Measurements from ENCODE around the gene CAV2. TPM values are rescaled to one million over a fixed set of nuclear protein-coding genes. Genes with fewer than 3 reads are reported as not detected.

The CAV2 gene
- total and polyA plus RNA-seq, 2 of the 13 experiments (the other 11 are each of a cell fraction or from before 2014, with no cell fraction given), result 0.09 to 0.18 TPM

GRCh38 chr7:116511552-116512519, 12.3 kb downstream of the CAV2 start (continued):
- TF ChIP-seq PRDM10 (CRISPR knock-in tag; IDR thresholded peaks at IDR 0.05; ENCODE audit: low read depth), result no peak
- 0 out of 2 replicates have a peak, but pooled peaks have one; percentile 22 for TF ChIP-seq TFDP2 (CRISPR knock-in tag; IDR thresholded peaks at IDR 0.05)
- TF ChIP-seq ZNF850 (CRISPR knock-in tag; conservative IDR thresholded peaks at IDR 0.05), result no peak
- no peak for TF ChIP-seq ZNF225 (CRISPR knock-in tag; IDR thresholded peaks at IDR 0.05)
- peak; percentile 15 for TF ChIP-seq ASH2L (IDR thresholded peaks at IDR 0.05; ENCODE audit: insufficient read length, low read depth, low read length)
- TF ChIP-seq DBP (CRISPR knock-in tag; IDR thresholded peaks at IDR 0.05; ENCODE audit: not compliant biosample characterization), result no peak
- TF ChIP-seq POLR2A (IDR thresholded peaks at IDR 0.05; ENCODE audit: insufficient read depth in 1 of 2, low read depth in 2 of 2, low read length in 2 of 2), result no peak
- TF ChIP-seq FOXO1 (CRISPR knock-in tag; IDR thresholded peaks at IDR 0.05), result no peak
- peak; percentile 33; the same call in 1 of the 2 replicates for TF ChIP-seq TGIF2 (CRISPR knock-in tag; IDR thresholded peaks at IDR 0.05)
- TF ChIP-seq HHEX (CRISPR knock-in tag; IDR thresholded peaks at IDR 0.05), result no peak
- no peak for TF ChIP-seq SALL1 (CRISPR knock-in tag; IDR thresholded peaks at IDR 0.05)
- TF ChIP-seq RARG (CRISPR knock-in tag; IDR thresholded peaks at IDR 0.05; ENCODE audit: low read depth), result no peak
- no peak for TF ChIP-seq ZNF282 (IDR thresholded peaks at IDR 0.05; ENCODE audit: partially characterized antibody)
- no peak for TF ChIP-seq ZFP41 (CRISPR knock-in tag; IDR thresholded peaks at IDR 0.05; ENCODE audit: borderline replicate concordance)
- TF ChIP-seq ZHX1 (CRISPR knock-in tag; IDR thresholded peaks at IDR 0.05; ENCODE audit: low read depth), result no peak
- no peak for TF ChIP-seq RFX3 (CRISPR knock-in tag; IDR thresholded peaks at IDR 0.05)
- no peak for TF ChIP-seq ZNF264 (CRISPR knock-in tag; IDR thresholded peaks at IDR 0.05)
- 0 out of 2 replicates have a peak, but pooled peaks have one; percentile 35 for TF ChIP-seq KDM3A (CRISPR knock-in tag; IDR thresholded peaks at IDR 0.05; ENCODE audit: low read depth)
- no peak for TF ChIP-seq ZNF503 (CRISPR knock-in tag; IDR thresholded peaks at IDR 0.05)

Data from HepG2 (cell line).